CD4-positive, alpha-beta T cell treated with Interleukin-2 at 100 ng/mL for 4 hours (primary cell): ENCODE measurements around the gene WASF3.
"Not testable (repeated sequence)": the region's sequence is repeated elsewhere in the genome, so short reads cannot be mapped to it uniquely, and the experiment has no call there.

Experiments used
- DNase-seq: peaks from one replicate; pipeline ENCODE4 v3.0.0-alpha.2; 2020; ENCODE audit warnings: low spot score

WASF3 gene

GRCh38 chr13:26629260-26629825, 71.9 kb downstream of the WASF3 start:
- no peak for DNase-seq

- DNase-seq = not testable (repeated sequence)
Observed at GRCh38 chr13:26635634-26636033, 78.2 kb downstream of the WASF3 start.

DNA sequence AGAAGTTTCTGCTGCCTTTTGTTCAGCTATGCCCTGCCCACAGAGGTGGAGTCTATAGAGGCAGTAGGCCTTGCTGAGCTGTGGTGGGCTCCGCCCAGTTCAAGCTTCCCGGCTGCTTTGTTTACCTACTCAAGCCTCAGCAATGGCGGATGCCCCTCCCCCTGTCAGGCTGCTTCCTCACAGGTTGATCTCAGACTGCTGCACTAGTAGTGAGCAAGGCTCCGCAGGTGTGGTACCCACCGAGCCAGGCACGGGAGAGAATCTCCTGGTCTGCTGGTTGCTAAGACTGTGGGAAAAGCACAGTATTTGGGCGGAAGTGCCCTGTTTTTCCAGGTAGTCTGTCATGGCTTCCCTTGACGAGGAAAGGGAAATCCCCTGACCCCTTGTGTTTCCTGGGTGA, 78.6 kb downstream of the WASF3 start:
- DNase-seq = not testable (repeated sequence)

DNA sequence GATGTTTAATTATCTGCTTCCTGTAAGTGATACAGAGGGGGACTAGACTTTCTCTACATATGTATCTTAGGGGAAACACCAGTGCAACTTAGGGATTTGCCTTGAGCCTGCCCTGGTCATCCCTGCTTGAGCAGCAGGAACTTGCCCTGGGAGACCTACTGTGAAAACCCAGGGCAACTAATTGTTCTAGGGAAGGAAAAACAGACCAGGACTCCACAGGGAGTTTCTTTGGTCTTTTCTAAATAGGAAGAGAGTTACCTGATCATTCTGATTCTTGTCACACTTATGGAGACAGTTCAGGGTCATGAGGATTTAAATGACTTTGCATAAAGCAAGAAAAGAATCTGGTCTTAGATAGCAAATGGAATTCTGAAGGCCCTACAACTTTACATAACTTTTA, 89.1 kb downstream of the WASF3 start:
- no peak for DNase-seq

DNA sequence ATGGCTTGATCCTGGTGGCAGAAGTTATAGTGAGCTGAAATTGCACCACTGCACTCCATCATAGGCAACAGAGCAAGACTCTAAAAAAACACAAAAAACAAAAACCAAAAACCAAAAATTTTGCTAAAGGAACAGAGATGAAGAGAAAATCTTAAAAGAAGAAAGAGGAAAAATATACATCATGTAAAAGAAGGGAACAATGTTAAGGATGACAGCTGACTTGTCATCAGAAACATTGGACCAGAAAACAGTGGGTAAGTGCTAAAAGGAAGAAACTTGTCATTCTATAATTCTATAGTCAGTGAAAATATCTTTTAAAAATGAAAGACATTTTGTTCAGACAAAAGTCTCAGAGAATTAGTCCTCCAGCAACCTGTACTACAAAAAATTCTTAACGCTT, 93.8 kb downstream of the WASF3 start:
- DNase-seq = no peak

DNA sequence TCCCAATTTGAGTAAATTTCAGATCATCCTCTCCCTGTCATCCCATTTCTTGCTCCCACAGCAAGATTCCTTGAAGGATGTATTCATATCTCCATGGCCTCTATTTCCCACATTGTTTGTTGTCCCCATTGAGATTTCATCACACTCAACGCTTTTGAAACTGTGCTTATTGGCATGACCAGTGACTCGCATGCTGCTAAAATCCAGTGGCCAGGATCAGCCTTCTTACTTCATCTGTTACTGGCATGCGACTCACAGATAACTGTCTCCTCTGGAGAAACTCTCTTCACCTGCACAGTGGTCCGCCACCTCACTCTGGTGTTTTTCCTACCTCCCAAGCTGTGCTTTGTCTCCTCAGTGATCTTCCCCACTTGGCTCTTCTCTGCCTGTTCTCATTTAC, 95.8 kb downstream of the WASF3 start:
- no peak for DNase-seq

DNA sequence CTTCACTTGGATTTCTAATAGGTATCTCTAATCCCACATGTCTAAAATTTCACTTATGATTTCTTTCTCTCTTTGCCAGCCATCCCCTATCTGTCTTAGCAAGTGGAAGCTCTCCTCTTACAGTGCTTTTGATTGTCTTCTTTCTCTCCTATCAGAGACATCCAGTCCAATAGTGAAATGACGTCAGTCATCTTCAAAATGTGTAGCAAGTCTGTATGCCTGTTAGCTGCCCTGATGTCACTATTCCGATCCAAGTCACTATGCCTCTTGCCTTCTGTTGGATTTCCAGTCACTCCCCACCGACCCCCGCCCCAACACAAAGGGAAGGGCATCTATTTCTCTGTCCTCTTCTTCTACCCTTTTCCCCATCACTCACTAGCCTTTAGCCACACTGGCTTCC, 96.4 kb downstream of the WASF3 start:
- DNase-seq = no peak

GRCh38 chr13:26656919-26657318, 99.4 kb downstream of the WASF3 start:
- no peak for DNase-seq

GRCh38 chr13:26658448-26659385, 101.2 kb downstream of the WASF3 start:
- no peak for DNase-seq

DNA sequence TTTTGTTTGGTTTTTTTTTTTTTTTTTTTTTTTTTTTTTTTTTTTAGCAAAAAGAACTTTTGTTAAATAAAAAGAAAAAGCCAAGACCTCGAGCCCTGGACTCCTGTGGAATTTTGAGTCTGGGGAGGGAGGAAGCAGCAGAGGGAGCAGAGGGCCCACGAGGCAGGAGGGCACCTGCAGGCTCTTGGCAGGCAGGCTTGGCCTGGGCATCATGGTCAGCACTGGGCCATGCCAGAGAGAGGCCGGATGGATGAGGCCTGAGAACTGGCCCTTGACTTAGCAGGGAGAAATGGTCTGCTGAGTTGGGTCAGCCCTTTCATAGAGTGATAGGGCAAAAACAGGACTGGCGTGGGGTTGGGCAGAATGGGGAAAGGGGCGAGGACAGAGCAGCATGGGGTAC, 102.7 kb downstream of the WASF3 start:
- no peak for DNase-seq

GRCh38 chr13:26660766-26661165, 103.3 kb downstream of the WASF3 start:
- DNase-seq = no peak

- DNase-seq = no peak
Observed at GRCh38 chr13:26663791-26664190, 106.3 kb downstream of the WASF3 start.

DNA sequence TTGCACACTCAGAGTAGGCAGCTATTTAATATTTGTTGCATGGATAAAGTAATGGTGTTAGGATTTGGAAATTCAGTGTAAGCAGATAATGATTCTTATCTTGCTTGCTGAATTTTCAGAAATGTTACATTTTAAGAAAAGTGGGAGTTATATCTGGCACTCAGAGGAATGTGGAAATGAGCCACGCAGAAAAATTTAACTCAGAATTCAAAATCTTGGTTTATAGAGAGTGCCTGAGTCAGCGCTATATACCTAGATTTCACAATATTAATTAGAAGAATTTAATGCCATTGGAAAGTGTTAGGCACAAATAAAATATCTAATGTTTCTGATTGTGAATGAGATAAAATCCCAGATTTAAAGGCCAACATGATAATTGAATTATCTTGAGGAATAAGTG, 106.8 kb downstream of the WASF3 start:
- no peak for DNase-seq

- DNase-seq = no peak
Observed at GRCh38 chr13:26664876-26665275, 107.4 kb downstream of the WASF3 start.

DNA sequence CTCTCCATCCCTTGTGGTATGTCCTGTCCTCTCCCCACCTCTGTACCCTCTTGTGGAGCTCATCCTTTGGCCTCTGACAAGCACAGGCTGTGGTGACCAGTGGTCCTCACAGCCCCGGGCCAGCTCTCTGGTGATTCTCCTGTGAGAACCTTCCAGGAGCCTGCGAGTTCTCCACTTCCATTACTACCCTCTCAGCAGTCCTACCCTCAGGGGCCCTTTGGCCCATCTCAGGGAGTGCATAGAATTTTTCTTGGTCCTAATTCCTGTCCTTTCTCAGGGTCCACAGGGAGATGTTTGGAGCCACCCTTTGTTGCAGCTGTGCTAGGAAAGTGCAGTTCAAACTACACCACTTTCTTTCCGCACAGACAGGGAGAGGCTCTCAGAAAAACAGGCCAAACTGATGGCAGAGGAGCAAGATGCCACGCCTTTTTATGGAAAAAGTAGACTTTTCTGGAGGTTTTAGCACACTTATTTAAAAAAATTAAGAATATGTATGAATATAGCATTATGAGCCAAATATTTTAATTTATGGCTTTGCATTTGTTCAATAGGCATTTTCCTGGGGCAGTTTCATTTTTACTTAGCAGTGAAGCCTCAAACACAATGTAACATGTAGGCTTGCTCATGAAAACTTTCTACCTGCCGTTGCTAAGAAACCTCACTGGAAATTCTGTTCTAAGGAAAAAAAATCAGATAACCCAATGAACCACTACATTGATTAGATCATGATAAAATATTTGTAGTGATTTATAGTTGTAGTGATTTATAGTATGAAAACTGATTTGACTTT, 111.1 kb downstream of the WASF3 start:
- no peak for DNase-seq

- DNase-seq = no peak
Observed at GRCh38 chr13:26673890-26674289, 116.4 kb downstream of the WASF3 start.

- no peak for DNase-seq
Observed at GRCh38 chr13:26677156-26677555, 119.7 kb downstream of the WASF3 start.

DNA sequence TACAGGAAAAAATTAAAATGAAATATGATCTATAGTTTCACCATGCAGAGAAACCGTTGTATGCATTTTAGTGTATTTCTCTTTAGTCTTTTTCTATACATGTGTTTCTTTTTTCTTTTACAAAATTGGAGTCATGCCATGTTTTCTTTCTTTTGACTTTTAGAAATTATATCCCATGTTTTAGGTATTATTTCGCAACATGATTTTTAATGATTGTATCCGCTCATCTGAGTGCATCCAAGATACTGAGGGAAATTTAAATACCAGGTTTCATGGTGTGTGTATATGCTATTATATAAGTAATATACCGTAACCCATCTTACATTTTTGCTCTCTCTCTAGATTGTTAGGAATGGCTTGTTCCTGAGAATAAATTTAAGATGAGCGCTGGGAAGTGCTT, 120.8 kb downstream of the WASF3 start:
- DNase-seq = no peak

GRCh38 chr13:26678796-26679195, 121.3 kb downstream of the WASF3 start:
- no peak for DNase-seq

- DNase-seq = no peak
Observed at GRCh38 chr13:26679411-26680122, 122.1 kb downstream of the WASF3 start.

DNA sequence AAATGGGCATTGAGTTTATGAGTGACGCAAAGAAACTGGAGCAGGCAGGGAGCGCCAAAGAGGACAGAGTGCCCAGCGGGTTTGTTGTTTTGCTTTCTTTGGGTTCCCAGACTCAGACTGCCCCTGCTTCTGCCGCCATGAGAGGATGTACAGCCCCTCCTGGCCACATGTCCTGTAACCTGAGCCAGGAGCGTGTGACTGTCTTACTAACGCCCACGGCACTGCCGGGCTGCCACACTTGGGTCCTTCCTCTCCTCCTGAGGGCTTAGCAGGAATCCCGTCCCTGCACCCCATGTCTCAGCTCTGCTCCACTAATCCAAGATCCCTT, 122.6 kb downstream of the WASF3 start:
- no peak for DNase-seq

DNA sequence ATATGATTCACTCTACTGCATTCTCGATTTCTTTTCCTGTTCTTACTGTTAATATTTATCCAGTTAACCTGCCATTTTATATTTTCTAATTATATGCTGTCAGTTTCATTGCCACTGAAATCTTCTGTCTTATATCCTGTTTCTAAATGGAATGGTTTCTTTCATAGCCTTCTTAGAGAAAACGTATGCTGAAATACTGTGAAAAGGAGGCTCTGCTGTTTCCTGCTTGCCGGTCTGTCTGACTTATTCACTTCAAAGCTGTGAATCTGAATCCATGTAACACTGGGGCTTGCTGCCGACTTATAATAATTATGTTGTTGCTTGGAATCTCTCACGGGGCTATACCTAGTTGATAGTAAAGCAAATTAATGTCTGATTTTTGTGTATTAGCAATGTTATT, 123.1 kb downstream of the WASF3 start:
- DNase-seq = no peak
